Measurements from ENCODE around the gene SPINK2. TPM values are rescaled to one million over a fixed set of nuclear protein-coding genes. Genes with fewer than 3 reads are reported as not detected.
A peak's percentile ranks its signal among the peaks of the same experiment; 100 is the strongest.

Gene SPINK2
- total and polyA plus RNA-seq, 7 experiments from 2014 or later: 0.99 to 32.8 (median 4.4) TPM

GRCh38 chr4:56790691-56791091 lies 30.8 kb downstream of the SPINK2 start:
- DNase-seq (no peak), ATAC-seq (no peak)
- Mint-ChIP-seq H3K27ac (no peak overlapping the region), H3K27me3 (peaks cover 0 to 2% (median 0%) of the 10 kb centered on the region in 5 donors), H3K9me3 (peaks cover 0 to 8% (median 0%) of the 10 kb centered on the region in 11 donors), H3K36me3 (no peaks in the 10 kb centered on the region), H3K4me3 (no peak overlapping the region), H3K4me1 (peaks cover 0 to 3% (median 0%) of the 10 kb centered on the region in 7 donors)
- ChIA-PET CTCF (no interaction called here), POLR2A (interaction anchor here (0.7 kb wide), 1 partner anchor 223 kb away, joined by 3 read pairs; no protein-coding TSS in a partner anchor)
- H3K36me3 ChIP-seq (ENCODE audit: control insufficient read depth in 2 of 3, insufficient read depth in 3 of 3, low read length in 3 of 3): no peaks in the 10 kb centered on the region
- no peak overlapping the region for H3K4me3 ChIP-seq (ENCODE audit: low read length)
- intact Hi-C loops (cut with micrococcal nuclease): no loop called here
- H3K27ac ChIP-seq (ENCODE audit: low read depth, low read length): no peak overlapping the region
- H3K27me3 ChIP-seq (ENCODE audit: control insufficient read depth in 2 of 2, insufficient read depth in 2 of 2, low read length in 2 of 2): no peaks in the 10 kb centered on the region
- no peaks in the 10 kb centered on the region for H3K4me1 ChIP-seq (ENCODE audit: control insufficient read depth in 2 of 2, insufficient read depth in 2 of 2, low read length in 2 of 2)
- no peaks in the 10 kb centered on the region for H3K9me3 ChIP-seq (ENCODE audit: control insufficient read depth in 2 of 3, low read length in 3 of 3)

GRCh38 chr4:56788081-56788480 lies 33.4 kb downstream of the SPINK2 start:
- ChIA-PET CTCF (interaction anchor here (1.1 kb wide), 1 partner anchor 30 kb away, joined by 3 read pairs; no protein-coding TSS in a partner anchor), POLR2A (no interaction called here)
- H3K27ac ChIP-seq (ENCODE audit: low read depth, low read length): no peak overlapping the region
- peaks cover 0 to 8% (median 0%) of the 10 kb centered on the region in 11 donors for H3K9me3 Mint-ChIP-seq
- DNase-seq (no peak), ATAC-seq (no peak)
- intact Hi-C loops (cut with micrococcal nuclease): no loop called here
- no peaks in the 10 kb centered on the region for H3K27me3 ChIP-seq (ENCODE audit: control insufficient read depth in 2 of 2, insufficient read depth in 2 of 2, low read length in 2 of 2)
- peaks cover 0 to 13% (median 0%) of the 10 kb centered on the region in 5 donors for H3K27me3 Mint-ChIP-seq
- no peak overlapping the region for H3K27ac Mint-ChIP-seq
- H3K4me1 ChIP-seq (ENCODE audit: control insufficient read depth in 2 of 2, insufficient read depth in 2 of 2, low read length in 2 of 2): no peaks in the 10 kb centered on the region
- H3K4me3 ChIP-seq (ENCODE audit: low read length): no peak overlapping the region
- no peaks in the 10 kb centered on the region for H3K36me3 ChIP-seq (ENCODE audit: control insufficient read depth in 2 of 3, insufficient read depth in 3 of 3, low read length in 3 of 3)
- no peaks in the 10 kb centered on the region for H3K36me3 Mint-ChIP-seq
- peaks cover 0 to 3% (median 0%) of the 10 kb centered on the region in 7 donors for H3K4me1 Mint-ChIP-seq
- no peaks in the 10 kb centered on the region for H3K9me3 ChIP-seq (ENCODE audit: control insufficient read depth in 2 of 3, low read length in 3 of 3)
- H3K4me3 Mint-ChIP-seq: no peak overlapping the region

GRCh38 chr4:56787380-56787779 lies 34.1 kb downstream of the SPINK2 start:
- H3K9me3 ChIP-seq (ENCODE audit: control insufficient read depth in 2 of 3, low read length in 3 of 3): no peaks in the 10 kb centered on the region
- Mint-ChIP-seq H3K27ac (no peak overlapping the region), H3K4me3 (no peak overlapping the region), H3K4me1 (peaks cover 0 to 3% (median 0%) of the 10 kb centered on the region in 7 donors), H3K27me3 (peaks cover 0 to 13% (median 0%) of the 10 kb centered on the region in 5 donors), H3K36me3 (no peaks in the 10 kb centered on the region), H3K9me3 (peaks cover 0 to 8% (median 0%) of the 10 kb centered on the region in 11 donors)
- DNase-seq: no peak
- H3K27me3 ChIP-seq (ENCODE audit: control insufficient read depth in 2 of 2, insufficient read depth in 2 of 2, low read length in 2 of 2): no peaks in the 10 kb centered on the region
- no peaks in the 10 kb centered on the region for H3K36me3 ChIP-seq (ENCODE audit: control insufficient read depth in 2 of 3, insufficient read depth in 3 of 3, low read length in 3 of 3)
- intact Hi-C loops (cut with micrococcal nuclease): no loop called here
- H3K27ac ChIP-seq (ENCODE audit: low read depth, low read length): no peak overlapping the region
- H3K4me3 ChIP-seq (ENCODE audit: low read length): no peak overlapping the region
- ChIA-PET POLR2A (no interaction called here), CTCF (interaction anchor here (1.1 kb wide), 1 partner anchor 30 kb away, joined by 3 read pairs; no protein-coding TSS in a partner anchor)
- H3K4me1 ChIP-seq (ENCODE audit: control insufficient read depth in 2 of 2, insufficient read depth in 2 of 2, low read length in 2 of 2): no peaks in the 10 kb centered on the region
- no peak for ATAC-seq

GRCh38 chr4:56786955-56787354 lies 34.5 kb downstream of the SPINK2 start:
- Mint-ChIP-seq H3K36me3 (no peaks in the 10 kb centered on the region), H3K4me1 (peaks cover 0 to 3% (median 0%) of the 10 kb centered on the region in 7 donors)
- POLR2A ChIA-PET: no interaction called here

GRCh38 chr4:56783986-56784385 lies 37.5 kb downstream of the SPINK2 start:
- no peak overlapping the region for H3K4me3 ChIP-seq (ENCODE audit: low read length)
- Mint-ChIP-seq H3K27ac (peak overlapping the region in 1 of 9 donors; percentile 51), H3K4me1 (peaks cover 0 to 3% (median 0%) of the 10 kb centered on the region in 7 donors), H3K4me3 (no peak overlapping the region), H3K36me3 (no peaks in the 10 kb centered on the region), H3K27me3 (peaks cover 0 to 15% (median 0%) of the 10 kb centered on the region in 5 donors), H3K9me3 (no peaks in the 10 kb centered on the region)
- ATAC-seq (no peak), DNase-seq (no peak)
- H3K9me3 ChIP-seq (ENCODE audit: control insufficient read depth in 2 of 3, low read length in 3 of 3): no peaks in the 10 kb centered on the region
- H3K27me3 ChIP-seq (ENCODE audit: control insufficient read depth in 2 of 2, insufficient read depth in 2 of 2, low read length in 2 of 2): no peaks in the 10 kb centered on the region
- H3K36me3 ChIP-seq (ENCODE audit: control insufficient read depth in 2 of 3, insufficient read depth in 3 of 3, low read length in 3 of 3): no peaks in the 10 kb centered on the region
- H3K4me1 ChIP-seq (ENCODE audit: control insufficient read depth in 2 of 2, insufficient read depth in 2 of 2, low read length in 2 of 2): no peaks in the 10 kb centered on the region
- H3K27ac ChIP-seq (ENCODE audit: low read depth, low read length): no peak overlapping the region
- POLR2A ChIA-PET: no interaction called here
- CTCF ChIA-PET: no interaction called here
- intact Hi-C loops (cut with micrococcal nuclease): no loop called here

More at GRCh38 chr4:56786955-56787354, 34.5 kb downstream of the SPINK2 start:
- intact Hi-C loops (cut with micrococcal nuclease): no loop called here
- no peaks in the 10 kb centered on the region for H3K9me3 ChIP-seq (ENCODE audit: control insufficient read depth in 2 of 3, low read length in 3 of 3)
- peaks cover 0 to 8% (median 0%) of the 10 kb centered on the region in 11 donors for H3K9me3 Mint-ChIP-seq
- H3K4me3 ChIP-seq (ENCODE audit: low read length): no peak overlapping the region
- peaks cover 0 to 13% (median 0%) of the 10 kb centered on the region in 5 donors for H3K27me3 Mint-ChIP-seq
- H3K36me3 ChIP-seq (ENCODE audit: control insufficient read depth in 2 of 3, insufficient read depth in 3 of 3, low read length in 3 of 3): no peaks in the 10 kb centered on the region
- H3K4me1 ChIP-seq (ENCODE audit: control insufficient read depth in 2 of 2, insufficient read depth in 2 of 2, low read length in 2 of 2): no peaks in the 10 kb centered on the region
- no peaks in the 10 kb centered on the region for H3K27me3 ChIP-seq (ENCODE audit: control insufficient read depth in 2 of 2, insufficient read depth in 2 of 2, low read length in 2 of 2)
- H3K4me3 Mint-ChIP-seq: no peak overlapping the region
- DNase-seq (no peak), ATAC-seq (no peak)
- peak overlapping the region in 1 of 9 donors; percentile 30 for H3K27ac Mint-ChIP-seq
- CTCF ChIA-PET: interaction anchor here (0.5 to 1.1 kb wide), 2 partner anchors 29 to 52 kb away, joined by 3 read pairs; no protein-coding TSS in a partner anchor
- no peak overlapping the region for H3K27ac ChIP-seq (ENCODE audit: low read depth, low read length)

- Mint-ChIP-seq H3K27ac (no peak overlapping the region), H3K4me3 (no peak overlapping the region), H3K36me3 (no peaks in the 10 kb centered on the region), H3K4me1 (peaks cover 0 to 3% (median 0%) of the 10 kb centered on the region in 7 donors), H3K9me3 (no peaks in the 10 kb centered on the region), H3K27me3 (peaks cover 0 to 15% (median 0%) of the 10 kb centered on the region in 5 donors)
- ATAC-seq: no peak
- H3K9me3 ChIP-seq (ENCODE audit: control insufficient read depth in 2 of 3, low read length in 3 of 3): no peaks in the 10 kb centered on the region
- no peaks in the 10 kb centered on the region for H3K36me3 ChIP-seq (ENCODE audit: control insufficient read depth in 2 of 3, insufficient read depth in 3 of 3, low read length in 3 of 3)
- no peak for DNase-seq
- CTCF ChIA-PET: no interaction called here
- POLR2A ChIA-PET: no interaction called here
- H3K4me3 ChIP-seq (ENCODE audit: low read length): no peak overlapping the region
- H3K4me1 ChIP-seq (ENCODE audit: control insufficient read depth in 2 of 2, insufficient read depth in 2 of 2, low read length in 2 of 2): no peaks in the 10 kb centered on the region
- intact Hi-C loops (cut with micrococcal nuclease): no loop called here
- no peak overlapping the region for H3K27ac ChIP-seq (ENCODE audit: low read depth, low read length)
- H3K27me3 ChIP-seq (ENCODE audit: control insufficient read depth in 2 of 2, insufficient read depth in 2 of 2, low read length in 2 of 2): no peaks in the 10 kb centered on the region
These were observed 39.5 kb downstream of the SPINK2 start for GRCh38 chr4:56782019-56782418.

GRCh38 chr4:56773346-56773745 lies 48.2 kb downstream of the SPINK2 start:
- Mint-ChIP-seq H3K36me3 (peaks cover 0 to 3% (median 0%) of the 10 kb centered on the region in 5 donors), H3K27ac (no peak overlapping the region), H3K9me3 (no peaks in the 10 kb centered on the region), H3K4me3 (no peak overlapping the region), H3K27me3 (peaks cover 0 to 4% (median 0%) of the 10 kb centered on the region in 5 donors), H3K4me1 (peaks cover 0 to 9% (median 0%) of the 10 kb centered on the region in 7 donors)
- ChIA-PET POLR2A (no interaction called here), CTCF (no interaction called here)
- no peaks in the 10 kb centered on the region for H3K9me3 ChIP-seq (ENCODE audit: control insufficient read depth in 2 of 3, low read length in 3 of 3)
- H3K4me3 ChIP-seq (ENCODE audit: low read length): no peak overlapping the region
- ATAC-seq: no peak
- DNase-seq: no peak
- H3K27me3 ChIP-seq (ENCODE audit: control insufficient read depth in 2 of 2, insufficient read depth in 2 of 2, low read length in 2 of 2): no peaks in the 10 kb centered on the region
- H3K27ac ChIP-seq (ENCODE audit: low read depth, low read length): no peak overlapping the region
- H3K4me1 ChIP-seq (ENCODE audit: control insufficient read depth in 2 of 2, insufficient read depth in 2 of 2, low read length in 2 of 2): no peaks in the 10 kb centered on the region
- H3K36me3 ChIP-seq (ENCODE audit: control insufficient read depth in 2 of 3, insufficient read depth in 3 of 3, low read length in 3 of 3): no peaks in the 10 kb centered on the region
- intact Hi-C loops (cut with micrococcal nuclease): no loop called here

Measured in naive thymus-derived CD4-positive, alpha-beta T cell (primary cell).